Gastroesophageal sphincter (tissue), 3 donors: Measurements from ENCODE around the gene STT3A.

Source experiments
- POLR2A ChIP-seq, 2 donors: fragments of 450-650 bp; IDR thresholded peaks; one replicate each; pipeline ENCODE4 v1.6.1; 2017; ENCODE audit warnings: antibody characterized with exemption in 2 of 2, mild to moderate bottlenecking in 2 of 2, moderate library complexity in 1 of 2
- TF ChIP-seq, protein P1 (sequence below), 4 experiments: fragments of 200-600 bp in 2 of 4; fragments of 450-650 bp in 2 of 4; sonication (generic) in 1 of 4; IDR thresholded peaks; one replicate each; pipeline ENCODE4 v1.5.1; 2017 to 2019; ENCODE audit warnings: antibody characterized with exemption in 4 of 4, mild to moderate bottlenecking in 2 of 4, moderate library complexity in 2 of 4

- TF ChIP-seq, protein P1, sequence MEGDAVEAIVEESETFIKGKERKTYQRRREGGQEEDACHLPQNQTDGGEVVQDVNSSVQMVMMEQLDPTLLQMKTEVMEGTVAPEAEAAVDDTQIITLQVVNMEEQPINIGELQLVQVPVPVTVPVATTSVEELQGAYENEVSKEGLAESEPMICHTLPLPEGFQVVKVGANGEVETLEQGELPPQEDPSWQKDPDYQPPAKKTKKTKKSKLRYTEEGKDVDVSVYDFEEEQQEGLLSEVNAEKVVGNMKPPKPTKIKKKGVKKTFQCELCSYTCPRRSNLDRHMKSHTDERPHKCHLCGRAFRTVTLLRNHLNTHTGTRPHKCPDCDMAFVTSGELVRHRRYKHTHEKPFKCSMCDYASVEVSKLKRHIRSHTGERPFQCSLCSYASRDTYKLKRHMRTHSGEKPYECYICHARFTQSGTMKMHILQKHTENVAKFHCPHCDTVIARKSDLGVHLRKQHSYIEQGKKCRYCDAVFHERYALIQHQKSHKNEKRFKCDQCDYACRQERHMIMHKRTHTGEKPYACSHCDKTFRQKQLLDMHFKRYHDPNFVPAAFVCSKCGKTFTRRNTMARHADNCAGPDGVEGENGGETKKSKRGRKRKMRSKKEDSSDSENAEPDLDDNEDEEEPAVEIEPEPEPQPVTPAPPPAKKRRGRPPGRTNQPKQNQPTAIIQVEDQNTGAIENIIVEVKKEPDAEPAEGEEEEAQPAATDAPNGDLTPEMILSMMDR (IDR thresholded peaks at IDR 0.05), result no peak
- no peak for TF ChIP-seq POLR2A (IDR thresholded peaks at IDR 0.05)
Measured at GRCh38 chr11:125600663-125601062, 8.0 kb downstream of the STT3A start.
